ES-I3 (cell line): ENCODE results near the gene JUP.
"Not testable (repeated sequence)": the region's sequence is repeated elsewhere in the genome, so short reads cannot be mapped to it uniquely, and the experiment has no call there.

Source experiments
- H3K36me3 ChIP-seq: 2 replicates; pipeline ENCODE4 v1.6.1; 2013; ENCODE audit warnings: mild to moderate bottlenecking, low read length, control low read depth, moderate library complexity; ENCODE audit not compliant: insufficient read depth
- H3K4me1 ChIP-seq: 2 replicates; pipeline ENCODE4 v1.6.1; 2013; ENCODE audit warnings: mild to moderate bottlenecking, control low read depth, low read length; ENCODE audit not compliant: insufficient read depth
- H3K9ac ChIP-seq: 2 replicates; pipeline ENCODE4 v1.6.1; 2013; ENCODE audit warnings: low read depth, mild to moderate bottlenecking, low read length, moderate library complexity
- H3K9me3 ChIP-seq: 2 replicates; pipeline ENCODE4 v1.6.1; 2013; ENCODE audit warnings: mild to moderate bottlenecking, low read length, moderate library complexity; ENCODE audit not compliant: control insufficient read depth, insufficient read depth

Gene JUP

GRCh38 chr17:41777157-41777573, 9.3 kb downstream of the JUP start:
- Histone ChIP-seq H3K4me1 (peaks cover 38% of the 10 kb centered on the region), H3K9ac (no peak overlapping the region)

GRCh38 chr17:41776262-41776900, 10.1 kb downstream of the JUP start:
- not testable (repeated sequence) for H3K9ac ChIP-seq, H3K36me3 ChIP-seq, H3K9me3 ChIP-seq
- H3K4me1 ChIP-seq: peaks cover 35% of the 10 kb centered on the region

More at GRCh38 chr17:41777157-41777573, 9.3 kb downstream of the JUP start:
- H3K9me3 ChIP-seq: no peaks in the 10 kb centered on the region
- no peaks in the 10 kb centered on the region for H3K36me3 ChIP-seq

- H3K9me3 ChIP-seq: no peaks in the 10 kb centered on the region
- H3K4me1 ChIP-seq: peaks cover 35% of the 10 kb centered on the region
- no peak overlapping the region for H3K9ac ChIP-seq
- H3K36me3 ChIP-seq: peaks cover 3% of the 10 kb centered on the region; the same call in 1 of the 2 replicates
Measured at GRCh38 chr17:41775394-41776226, 10.9 kb downstream of the JUP start.

GRCh38 chr17:41773731-41774193, 12.7 kb downstream of the JUP start:
- Histone ChIP-seq H3K9ac (no peak overlapping the region), H3K9me3 (no peaks in the 10 kb centered on the region), H3K36me3 (peaks cover 3% of the 10 kb centered on the region; the same call in 1 of the 2 replicates), H3K4me1 (peaks cover 35% of the 10 kb centered on the region)

- H3K9me3 ChIP-seq: no peaks in the 10 kb centered on the region
- H3K9ac ChIP-seq: no peak overlapping the region
- H3K4me1 ChIP-seq: peaks cover 35% of the 10 kb centered on the region
- H3K36me3 ChIP-seq: peaks cover 3% of the 10 kb centered on the region; the same call in 1 of the 2 replicates
Measured at GRCh38 chr17:41773190-41773588, 13.3 kb downstream of the JUP start.

- Histone ChIP-seq H3K4me1 (peaks cover 30% of the 10 kb centered on the region), H3K9me3 (no peaks in the 10 kb centered on the region), H3K9ac (no peak overlapping the region), H3K36me3 (peaks cover 3% of the 10 kb centered on the region; the same call in 1 of the 2 replicates)
Measured at GRCh38 chr17:41772586-41773189, 13.8 kb downstream of the JUP start.

GRCh38 chr17:41772218-41772585, 14.3 kb downstream of the JUP start:
- Histone ChIP-seq H3K9ac (no peak overlapping the region), H3K4me1 (peaks cover 26% of the 10 kb centered on the region), H3K36me3 (peaks cover 3% of the 10 kb centered on the region; the same call in 1 of the 2 replicates), H3K9me3 (no peaks in the 10 kb centered on the region)

- Histone ChIP-seq H3K9me3 (no peaks in the 10 kb centered on the region), H3K9ac (no peak overlapping the region), H3K4me1 (peaks cover 24% of the 10 kb centered on the region), H3K36me3 (peaks cover 3% of the 10 kb centered on the region; the same call in 1 of the 2 replicates)
Measured at GRCh38 chr17:41771389-41772206, 14.9 kb downstream of the JUP start.

- Histone ChIP-seq H3K4me1 (peaks cover 13% of the 10 kb centered on the region), H3K9me3 (no peaks in the 10 kb centered on the region), H3K9ac (no peak overlapping the region), H3K36me3 (peaks cover 9% of the 10 kb centered on the region; the same call in 1 of the 2 replicates)
Measured at GRCh38 chr17:41769985-41770384, 16.5 kb downstream of the JUP start.

- Histone ChIP-seq H3K9me3 (no peaks in the 10 kb centered on the region), H3K4me1 (peaks cover 13% of the 10 kb centered on the region), H3K36me3 (peaks cover 9% of the 10 kb centered on the region; the same call in 1 of the 2 replicates), H3K9ac (no peak overlapping the region)
Measured at GRCh38 chr17:41769346-41769862, 17.1 kb downstream of the JUP start.

GRCh38 chr17:41768682-41769288, 17.7 kb downstream of the JUP start:
- peaks cover 9% of the 10 kb centered on the region; the same call in 1 of the 2 replicates for H3K36me3 ChIP-seq
- H3K4me1 ChIP-seq: peaks cover 11% of the 10 kb centered on the region
- no peaks in the 10 kb centered on the region for H3K9me3 ChIP-seq
- no peak overlapping the region for H3K9ac ChIP-seq

GRCh38 chr17:41767324-41768042, 19.0 kb downstream of the JUP start:
- Histone ChIP-seq H3K4me1 (peaks cover 2% of the 10 kb centered on the region), H3K9ac (no peak overlapping the region), H3K9me3 (no peaks in the 10 kb centered on the region), H3K36me3 (peaks cover 9% of the 10 kb centered on the region; the same call in 1 of the 2 replicates)

- Histone ChIP-seq H3K36me3 (peaks cover 9% of the 10 kb centered on the region; the same call in 1 of the 2 replicates), H3K4me1 (no peaks in the 10 kb centered on the region), H3K9ac (no peak overlapping the region), H3K9me3 (no peaks in the 10 kb centered on the region)
Measured at GRCh38 chr17:41766135-41766534, 20.4 kb downstream of the JUP start.
